Measurements from ENCODE around the gene DCDC2B.

The DCDC2B gene

DNA sequence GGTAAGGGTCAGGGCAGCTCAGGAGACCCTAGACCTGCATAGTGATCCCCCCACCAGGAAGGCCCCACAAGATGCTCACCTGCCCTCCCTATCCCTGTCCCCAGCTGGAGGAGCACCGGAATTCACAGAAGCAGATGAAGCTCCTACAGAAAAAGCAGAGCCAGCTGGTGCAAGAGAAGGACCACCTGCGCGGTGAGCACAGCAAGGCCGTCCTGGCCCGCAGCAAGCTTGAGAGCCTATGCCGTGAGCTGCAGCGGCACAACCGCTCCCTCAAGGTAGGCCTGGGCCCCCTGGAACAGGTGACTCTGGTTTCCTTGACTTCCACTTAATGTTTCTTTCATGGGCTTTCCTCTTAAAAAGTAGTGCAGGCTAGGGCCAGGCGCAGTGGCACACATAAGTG lies 21.0 kb upstream of the DCDC2B start:
- H3K27ac ChIP-seq, result no peak overlapping the region
- TF ChIP-seq, protein P1, sequence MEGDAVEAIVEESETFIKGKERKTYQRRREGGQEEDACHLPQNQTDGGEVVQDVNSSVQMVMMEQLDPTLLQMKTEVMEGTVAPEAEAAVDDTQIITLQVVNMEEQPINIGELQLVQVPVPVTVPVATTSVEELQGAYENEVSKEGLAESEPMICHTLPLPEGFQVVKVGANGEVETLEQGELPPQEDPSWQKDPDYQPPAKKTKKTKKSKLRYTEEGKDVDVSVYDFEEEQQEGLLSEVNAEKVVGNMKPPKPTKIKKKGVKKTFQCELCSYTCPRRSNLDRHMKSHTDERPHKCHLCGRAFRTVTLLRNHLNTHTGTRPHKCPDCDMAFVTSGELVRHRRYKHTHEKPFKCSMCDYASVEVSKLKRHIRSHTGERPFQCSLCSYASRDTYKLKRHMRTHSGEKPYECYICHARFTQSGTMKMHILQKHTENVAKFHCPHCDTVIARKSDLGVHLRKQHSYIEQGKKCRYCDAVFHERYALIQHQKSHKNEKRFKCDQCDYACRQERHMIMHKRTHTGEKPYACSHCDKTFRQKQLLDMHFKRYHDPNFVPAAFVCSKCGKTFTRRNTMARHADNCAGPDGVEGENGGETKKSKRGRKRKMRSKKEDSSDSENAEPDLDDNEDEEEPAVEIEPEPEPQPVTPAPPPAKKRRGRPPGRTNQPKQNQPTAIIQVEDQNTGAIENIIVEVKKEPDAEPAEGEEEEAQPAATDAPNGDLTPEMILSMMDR (IDR thresholded peaks at IDR 0.05), result no peak
- no peak overlapping the region for H3K4me3 ChIP-seq
- intact Hi-C loops (cut with DNase I; ENCODE audit: low total_unique reads), result loop anchor here (10.0 kb wide), 1 partner anchor 47 kb away; no protein-coding TSS in a partner anchor
- peaks cover 69 to 95% (median 86%) of the 10 kb centered on the region in 3 donors for H3K36me3 ChIP-seq
- peaks cover 0 to 28% (median 17%) of the 10 kb centered on the region in 4 donors for H3K4me1 ChIP-seq
- H3K27me3 ChIP-seq, result no peaks in the 10 kb centered on the region
- no peak for DNase-seq
- H3K9me3 ChIP-seq, result no peaks in the 10 kb centered on the region

DNA sequence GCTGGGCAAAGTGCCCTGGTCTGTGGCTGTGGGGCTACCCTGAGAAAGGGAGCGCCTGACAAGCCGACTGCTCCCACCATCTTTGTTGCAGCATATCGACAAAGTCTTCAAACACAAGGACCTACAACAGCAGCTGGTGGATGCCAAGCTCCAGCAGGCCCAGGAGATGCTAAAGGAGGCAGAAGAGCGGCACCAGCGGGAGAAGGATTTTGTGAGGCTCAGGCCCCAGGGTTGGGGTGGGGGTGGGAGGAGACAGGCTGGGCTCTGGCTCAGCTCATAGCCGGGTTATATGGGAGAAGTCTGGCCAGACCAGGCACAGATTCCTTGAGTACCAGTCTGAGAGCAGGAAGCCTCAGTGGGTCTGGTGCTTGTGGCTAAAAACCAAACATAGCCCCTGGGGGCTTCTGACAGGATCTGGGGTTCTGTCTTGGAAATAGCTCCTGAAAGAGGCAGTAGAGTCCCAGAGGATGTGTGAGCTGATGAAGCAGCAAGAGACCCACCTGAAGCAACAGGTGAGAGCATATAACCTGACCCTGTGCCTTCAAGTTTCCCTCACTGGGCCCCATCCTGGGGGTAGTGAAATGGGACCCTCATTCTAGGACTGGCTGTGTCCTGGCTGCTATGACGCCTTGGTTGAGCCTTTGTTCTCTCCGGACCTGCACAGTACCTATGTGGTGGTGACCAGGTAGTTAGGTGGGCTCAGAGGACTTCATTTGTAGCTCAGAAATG lies 16.5 kb upstream of the DCDC2B start:
- no peak overlapping the region for H3K4me3 ChIP-seq
- DNase-seq, result no peak
- peaks cover 91 to 100% (median 95%) of the 10 kb centered on the region in 3 donors for H3K36me3 ChIP-seq
- H3K27ac ChIP-seq, result no peak overlapping the region
- TF ChIP-seq, protein P1 (IDR thresholded peaks at IDR 0.05), result no peak
- no peaks in the 10 kb centered on the region for H3K4me1 ChIP-seq
- no peaks in the 10 kb centered on the region for H3K9me3 ChIP-seq
- H3K27me3 ChIP-seq, result no peaks in the 10 kb centered on the region
- intact Hi-C loops (cut with DNase I; ENCODE audit: low total_unique reads), result no loop called here

DNA sequence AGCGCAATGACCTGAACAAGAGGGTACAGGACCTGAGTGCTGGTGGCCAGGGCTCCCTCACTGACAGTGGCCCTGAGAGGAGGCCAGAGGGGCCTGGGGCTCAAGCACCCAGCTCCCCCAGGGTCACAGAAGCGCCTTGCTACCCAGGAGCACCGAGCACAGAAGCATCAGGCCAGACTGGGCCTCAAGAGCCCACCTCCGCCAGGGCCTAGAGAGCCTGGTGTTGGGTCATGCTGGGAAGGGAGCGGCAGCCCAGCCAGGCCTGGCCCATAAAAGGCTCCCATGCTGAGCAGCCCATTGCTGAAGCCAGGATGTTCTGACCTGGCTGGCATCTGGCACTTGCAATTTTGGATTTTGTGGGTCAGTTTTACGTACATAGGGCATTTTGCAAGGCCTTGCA lies 13.9 kb upstream of the DCDC2B start:
- H3K4me3 ChIP-seq, result no peak overlapping the region
- peaks cover 65 to 86% (median 69%) of the 10 kb centered on the region in 3 donors for H3K36me3 ChIP-seq
- TF ChIP-seq, protein P1 (IDR thresholded peaks at IDR 0.05), result no peak
- no peaks in the 10 kb centered on the region for H3K27me3 ChIP-seq
- no peaks in the 10 kb centered on the region for H3K9me3 ChIP-seq
- intact Hi-C loops (cut with DNase I; ENCODE audit: low total_unique reads), result no loop called here
- H3K27ac ChIP-seq, result no peak overlapping the region
- no peak for DNase-seq
- peaks cover 3 to 13% (median 11%) of the 10 kb centered on the region in 4 donors for H3K4me1 ChIP-seq

DNA sequence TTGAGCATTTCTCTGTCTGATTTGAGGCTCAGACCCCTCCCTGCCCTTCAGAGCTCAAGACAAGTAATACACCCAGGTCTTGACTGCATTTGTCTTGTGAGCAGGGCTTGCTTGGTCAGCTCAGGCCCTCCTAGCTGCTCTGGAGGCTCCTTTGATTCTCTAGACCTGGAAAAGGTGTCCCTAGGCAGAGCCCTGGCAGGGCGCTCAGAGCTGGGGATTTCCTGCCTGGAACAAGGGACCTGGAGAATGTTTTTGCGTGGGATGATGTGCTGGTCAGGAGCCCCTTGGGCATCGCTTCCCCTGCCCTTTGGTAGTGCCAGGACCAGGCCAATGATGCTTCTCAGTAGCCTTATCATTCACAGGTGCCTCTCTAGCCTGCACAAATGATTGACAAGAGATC lies 13.4 kb upstream of the DCDC2B start:
- Histone ChIP-seq H3K9me3 (no peaks in the 10 kb centered on the region), H3K4me3 (no peak overlapping the region), H3K4me1 (peaks cover 3 to 14% (median 13%) of the 10 kb centered on the region in 4 donors), H3K36me3 (peaks cover 59 to 81% (median 63%) of the 10 kb centered on the region in 3 donors), H3K27me3 (no peaks in the 10 kb centered on the region), H3K27ac (no peak overlapping the region)
- DNase-seq, result no peak
- intact Hi-C loops (cut with DNase I; ENCODE audit: low total_unique reads), result no loop called here
- TF ChIP-seq, protein P1 (IDR thresholded peaks at IDR 0.05), result no peak

DNA sequence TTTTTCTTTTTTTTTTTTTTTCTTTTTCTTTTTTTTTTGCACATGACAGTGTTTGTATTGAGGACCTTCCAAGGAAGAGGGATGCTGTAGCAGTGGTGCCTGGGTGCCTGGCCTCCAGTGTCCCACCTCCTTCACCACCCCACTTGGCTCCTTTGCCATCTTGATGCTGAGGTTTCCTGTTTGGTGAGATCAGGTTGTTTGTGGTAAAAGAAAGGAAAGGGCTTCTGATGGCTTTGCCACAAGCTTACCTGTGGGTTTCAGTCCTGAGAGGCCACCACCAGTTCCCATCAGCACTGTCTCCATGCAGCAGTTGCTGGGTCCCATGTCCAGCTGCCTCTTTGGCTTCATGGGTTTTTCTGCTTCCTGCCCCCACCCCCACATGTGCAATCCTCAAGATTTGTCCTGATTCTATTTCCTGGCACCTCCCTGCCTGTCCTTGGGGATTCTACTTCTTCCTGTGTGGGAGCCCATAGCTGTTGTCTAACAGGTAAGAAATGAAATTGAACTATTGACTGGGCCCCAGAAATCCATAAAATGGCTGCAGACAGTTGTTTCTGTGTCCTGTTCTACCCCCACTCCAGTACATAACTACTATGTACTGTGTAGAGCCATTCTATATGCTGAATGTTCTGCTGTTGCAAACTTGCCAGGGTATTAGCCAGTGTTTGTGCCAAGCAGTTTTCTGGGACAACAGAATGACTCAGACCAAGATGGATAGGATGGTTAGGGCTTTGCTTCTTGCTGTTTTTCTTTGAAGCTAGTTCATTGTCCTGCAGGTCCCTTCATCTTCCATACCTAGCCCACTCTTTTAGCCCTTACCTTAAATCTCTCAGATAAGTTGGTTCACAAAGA lies 12.7 kb upstream of the DCDC2B start:
- TF ChIP-seq, protein P1 (IDR thresholded peaks at IDR 0.05), result no peak
- no peaks in the 10 kb centered on the region for H3K9me3 ChIP-seq
- H3K4me3 ChIP-seq, result no peak overlapping the region
- DNase-seq, result no peak
- peaks cover 52 to 74% (median 57%) of the 10 kb centered on the region in 3 donors for H3K36me3 ChIP-seq
- no peak overlapping the region for H3K27ac ChIP-seq
- intact Hi-C loops (cut with DNase I; ENCODE audit: low total_unique reads), result no loop called here
- H3K27me3 ChIP-seq, result no peaks in the 10 kb centered on the region
- H3K4me1 ChIP-seq, result peaks cover 3 to 18% (median 15%) of the 10 kb centered on the region in 4 donors

Data from tibial artery (tissue), 4 donors.